NCI-H2029 (cell line): ENCODE data around the gene CCDC124.
"Not testable (repeated sequence)": the region's sequence is repeated elsewhere in the genome, so short reads cannot be mapped to it uniquely, and the experiment has no call there.

Experiments
- DNase-seq: peaks from one replicate; lab custom pipeline; 2025; lab: John Stamatoyannopoulos, UW

CCDC124 gene

GRCh38 chr19:17986569-17986968 is 53.8 kb downstream of the CCDC124 start:
- not testable (repeated sequence) for DNase-seq

GRCh38 chr19:17988161-17988560 is 55.3 kb downstream of the CCDC124 start:
- DNase-seq: no peak

DNA sequence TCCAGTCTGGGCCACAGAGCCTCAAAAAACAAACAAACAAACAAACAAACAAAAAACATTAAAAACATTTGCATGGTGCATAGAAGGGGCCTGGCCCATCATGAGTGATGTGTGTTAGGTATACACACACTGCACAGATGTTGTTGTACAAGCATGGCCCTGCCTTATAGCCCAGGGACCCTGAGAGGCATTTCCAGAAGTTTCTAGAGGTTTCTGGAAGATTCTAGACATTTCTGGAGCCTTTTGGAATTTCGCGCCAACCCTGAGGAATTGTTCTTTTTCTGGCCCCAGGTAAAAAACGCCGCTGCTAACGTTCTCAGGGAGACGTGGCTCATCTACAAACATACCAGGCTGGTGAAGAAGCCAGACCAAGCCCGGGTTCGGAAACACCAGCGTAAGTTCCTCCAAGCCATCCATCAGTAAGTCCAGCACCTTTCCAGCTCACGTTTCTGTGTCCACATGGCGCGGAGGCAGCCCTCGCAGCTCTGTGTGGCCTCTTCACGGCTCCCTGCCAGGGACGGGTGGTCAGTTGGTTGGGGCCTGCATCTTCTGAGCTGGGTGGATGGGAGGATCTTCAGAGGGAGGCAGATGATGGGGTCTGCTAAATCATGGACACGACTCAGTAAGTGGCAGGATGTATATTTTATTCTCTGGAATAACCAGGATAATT is 56.7 kb downstream of the CCDC124 start:
- no peak for DNase-seq

GRCh38 chr19:17993076-17993813 is 60.4 kb downstream of the CCDC124 start:
- DNase-seq: no peak
